ENCODE results near the gene BBS1.

Gene BBS1

GRCh38 chr11:66562907-66563583, 52.6 kb downstream of the BBS1 start:
- Histone ChIP-seq H3K4me3 (ENCODE audit: low read depth, low read length) (no peak overlapping the region), H3K36me3 (peaks cover 41% of the 10 kb centered on the region), H3K9me3 (ENCODE audit: severe bottlenecking) (no peaks in the 10 kb centered on the region), H3K27me3 (ENCODE audit: insufficient read depth, low read depth, severe bottlenecking) (no peaks in the 10 kb centered on the region), H3K27ac (no peak overlapping the region)
- DNase-seq = no peak
- TF ChIP-seq CTCF (IDR thresholded peaks at IDR 0.05; ENCODE audit: low read depth, low read length) = no peak

- Histone ChIP-seq H3K27ac (no peak overlapping the region), H3K27me3 (ENCODE audit: insufficient read depth, low read depth, severe bottlenecking) (no peaks in the 10 kb centered on the region), H3K9me3 (ENCODE audit: severe bottlenecking) (no peaks in the 10 kb centered on the region), H3K4me3 (ENCODE audit: low read depth, low read length) (no peak overlapping the region), H3K36me3 (peaks cover 41% of the 10 kb centered on the region)
- no peak for TF ChIP-seq CTCF (IDR thresholded peaks at IDR 0.05; ENCODE audit: low read depth, low read length)
- no peak for DNase-seq
These were observed 53.4 kb downstream of the BBS1 start for GRCh38 chr11:66563832-66564231.

GRCh38 chr11:66564538-66564937, 54.1 kb downstream of the BBS1 start:
- H3K36me3 ChIP-seq = peaks cover 41% of the 10 kb centered on the region
- no peak for DNase-seq
- TF ChIP-seq CTCF (IDR thresholded peaks at IDR 0.05; ENCODE audit: low read depth, low read length) = no peak
- H3K27ac ChIP-seq = no peak overlapping the region
- no peaks in the 10 kb centered on the region for H3K9me3 ChIP-seq (ENCODE audit: severe bottlenecking)
- H3K4me3 ChIP-seq (ENCODE audit: low read depth, low read length) = no peak overlapping the region
- H3K27me3 ChIP-seq (ENCODE audit: insufficient read depth, low read depth, severe bottlenecking) = no peaks in the 10 kb centered on the region

GRCh38 chr11:66564984-66565383, 54.5 kb downstream of the BBS1 start:
- Histone ChIP-seq H3K27me3 (ENCODE audit: insufficient read depth, low read depth, severe bottlenecking) (no peaks in the 10 kb centered on the region), H3K36me3 (peaks cover 41% of the 10 kb centered on the region), H3K4me3 (ENCODE audit: low read depth, low read length) (no peak overlapping the region), H3K9me3 (ENCODE audit: severe bottlenecking) (no peaks in the 10 kb centered on the region), H3K27ac (no peak overlapping the region)
- no peak for DNase-seq
- no peak for TF ChIP-seq CTCF (IDR thresholded peaks at IDR 0.05; ENCODE audit: low read depth, low read length)

GRCh38 chr11:66566221-66566620, 55.8 kb downstream of the BBS1 start:
- no peaks in the 10 kb centered on the region for H3K27me3 ChIP-seq (ENCODE audit: insufficient read depth, low read depth, severe bottlenecking)
- no peak overlapping the region for H3K4me3 ChIP-seq (ENCODE audit: low read depth, low read length)
- TF ChIP-seq CTCF (IDR thresholded peaks at IDR 0.05; ENCODE audit: low read depth, low read length) = no peak

GRCh38 chr11:66567787-66568123, 57.3 kb downstream of the BBS1 start:
- H3K4me3 ChIP-seq (ENCODE audit: low read depth, low read length) = peak overlapping the region; percentile 44
- H3K36me3 ChIP-seq = peaks cover 31% of the 10 kb centered on the region
- no peak for TF ChIP-seq CTCF (IDR thresholded peaks at IDR 0.05; ENCODE audit: low read depth, low read length)
- H3K27ac ChIP-seq = peak overlapping the region; percentile 74
- DNase-seq = no peak
- H3K9me3 ChIP-seq (ENCODE audit: severe bottlenecking) = no peaks in the 10 kb centered on the region
- no peaks in the 10 kb centered on the region for H3K27me3 ChIP-seq (ENCODE audit: insufficient read depth, low read depth, severe bottlenecking)

More at GRCh38 chr11:66566221-66566620, 55.8 kb downstream of the BBS1 start:
- Histone ChIP-seq H3K36me3 (peaks cover 41% of the 10 kb centered on the region), H3K9me3 (ENCODE audit: severe bottlenecking) (no peaks in the 10 kb centered on the region), H3K27ac (no peak overlapping the region)
- DNase-seq = no peak
